ENCODE results near the gene YPEL2. TPM values are rescaled to one million over a fixed set of nuclear protein-coding genes. Genes with fewer than 3 reads are reported as not detected.
"Not testable (repeated sequence)": the region's sequence is repeated elsewhere in the genome, so short reads cannot be mapped to it uniquely, and the experiment has no call there.

The YPEL2 gene
- total RNA-seq, 2 experiments from 2014 or later = 4.4 to 4.7 TPM

- Mint-ChIP-seq H3K4me1 (peaks cover 65% of the 10 kb centered on the region), H3K27ac (peak overlapping the region; percentile 93), H3K27me3 (no peaks in the 10 kb centered on the region), H3K36me3 (no peaks in the 10 kb centered on the region), H3K9me3 (no peaks in the 10 kb centered on the region), H3K4me3 (no peak overlapping the region)
- DNase-seq = no peak
Measured at GRCh38 chr17:59374612-59375011, 43.2 kb downstream of the YPEL2 start.

GRCh38 chr17:59375857-59376256 lies 44.4 kb downstream of the YPEL2 start:
- Mint-ChIP-seq H3K27ac (peak overlapping the region; percentile 6), H3K4me1 (peaks cover 66% of the 10 kb centered on the region), H3K4me3 (no peak overlapping the region), H3K9me3 (no peaks in the 10 kb centered on the region), H3K36me3 (no peaks in the 10 kb centered on the region), H3K27me3 (no peaks in the 10 kb centered on the region)
- no peak for DNase-seq

GRCh38 chr17:59376506-59376905 lies 45.1 kb downstream of the YPEL2 start:
- Mint-ChIP-seq H3K36me3 (no peaks in the 10 kb centered on the region), H3K9me3 (no peaks in the 10 kb centered on the region), H3K27ac (peak overlapping the region; percentile 6), H3K27me3 (no peaks in the 10 kb centered on the region), H3K4me3 (no peak overlapping the region), H3K4me1 (peaks cover 66% of the 10 kb centered on the region)
- no peak for DNase-seq

GRCh38 chr17:59377410-59377809 lies 46.0 kb downstream of the YPEL2 start:
- Mint-ChIP-seq H3K4me3 (no peak overlapping the region), H3K27me3 (no peaks in the 10 kb centered on the region), H3K36me3 (no peaks in the 10 kb centered on the region), H3K9me3 (no peaks in the 10 kb centered on the region), H3K4me1 (peaks cover 63% of the 10 kb centered on the region), H3K27ac (no peak overlapping the region)
- DNase-seq = no peak

- no peak overlapping the region for H3K27ac Mint-ChIP-seq
- no peak overlapping the region for H3K4me3 Mint-ChIP-seq
- no peaks in the 10 kb centered on the region for H3K36me3 Mint-ChIP-seq
- no peak for DNase-seq
- peaks cover 52% of the 10 kb centered on the region for H3K4me1 Mint-ChIP-seq
- H3K9me3 Mint-ChIP-seq = no peaks in the 10 kb centered on the region
- H3K27me3 Mint-ChIP-seq = no peaks in the 10 kb centered on the region
Measured at GRCh38 chr17:59378675-59379074, 47.2 kb downstream of the YPEL2 start.

GRCh38 chr17:59380474-59380873 lies 49.0 kb downstream of the YPEL2 start:
- Mint-ChIP-seq H3K27ac (no peak overlapping the region), H3K9me3 (no peaks in the 10 kb centered on the region), H3K4me3 (no peak overlapping the region), H3K36me3 (no peaks in the 10 kb centered on the region), H3K4me1 (peaks cover 38% of the 10 kb centered on the region), H3K27me3 (no peaks in the 10 kb centered on the region)
- DNase-seq = no peak

- no peaks in the 10 kb centered on the region for H3K27me3 Mint-ChIP-seq
- H3K4me3 Mint-ChIP-seq = no peak overlapping the region
- H3K27ac Mint-ChIP-seq = no peak overlapping the region
- DNase-seq = no peak
- H3K4me1 Mint-ChIP-seq = peaks cover 27% of the 10 kb centered on the region
- H3K36me3 Mint-ChIP-seq = peaks cover 1% of the 10 kb centered on the region
- H3K9me3 Mint-ChIP-seq = no peaks in the 10 kb centered on the region
Measured at GRCh38 chr17:59381716-59382570, 50.5 kb downstream of the YPEL2 start.

GRCh38 chr17:59383893-59384292 lies 52.4 kb downstream of the YPEL2 start:
- DNase-seq = no peak
- peaks cover 27% of the 10 kb centered on the region for H3K4me1 Mint-ChIP-seq
- H3K27ac Mint-ChIP-seq = no peak overlapping the region
- H3K27me3 Mint-ChIP-seq = no peaks in the 10 kb centered on the region
- no peak overlapping the region for H3K4me3 Mint-ChIP-seq
- H3K36me3 Mint-ChIP-seq = peaks cover 1% of the 10 kb centered on the region
- no peaks in the 10 kb centered on the region for H3K9me3 Mint-ChIP-seq

- Mint-ChIP-seq H3K4me1 (peaks cover 12% of the 10 kb centered on the region), H3K4me3 (no peak overlapping the region), H3K9me3 (no peaks in the 10 kb centered on the region), H3K36me3 (peaks cover 1% of the 10 kb centered on the region), H3K27me3 (no peaks in the 10 kb centered on the region), H3K27ac (no peak overlapping the region)
- DNase-seq = no peak
Measured at GRCh38 chr17:59387351-59388068, 56.1 kb downstream of the YPEL2 start.

- Mint-ChIP-seq H3K36me3 (peaks cover 4% of the 10 kb centered on the region), H3K4me3 (no peak overlapping the region), H3K27ac (no peak overlapping the region), H3K9me3 (no peaks in the 10 kb centered on the region), H3K4me1 (peaks cover 13% of the 10 kb centered on the region), H3K27me3 (no peaks in the 10 kb centered on the region)
- no peak for DNase-seq
Measured at GRCh38 chr17:59388069-59388556, 56.7 kb downstream of the YPEL2 start.

GRCh38 chr17:59389066-59389465 lies 57.6 kb downstream of the YPEL2 start:
- peaks cover 13% of the 10 kb centered on the region for H3K4me1 Mint-ChIP-seq
- DNase-seq = no peak
- H3K4me3 Mint-ChIP-seq = no peak overlapping the region
- no peaks in the 10 kb centered on the region for H3K27me3 Mint-ChIP-seq
- no peaks in the 10 kb centered on the region for H3K9me3 Mint-ChIP-seq
- H3K36me3 Mint-ChIP-seq = peaks cover 5% of the 10 kb centered on the region
- H3K27ac Mint-ChIP-seq = no peak overlapping the region

GRCh38 chr17:59391021-59391420 lies 59.6 kb downstream of the YPEL2 start:
- Mint-ChIP-seq H3K9me3 (no peaks in the 10 kb centered on the region), H3K36me3 (peaks cover 5% of the 10 kb centered on the region), H3K4me1 (peaks cover 9% of the 10 kb centered on the region), H3K27me3 (no peaks in the 10 kb centered on the region), H3K4me3 (no peak overlapping the region), H3K27ac (no peak overlapping the region)
- no peak for DNase-seq

- H3K27me3 Mint-ChIP-seq = no peaks in the 10 kb centered on the region
- no peak overlapping the region for H3K4me3 Mint-ChIP-seq
- H3K9me3 Mint-ChIP-seq = no peaks in the 10 kb centered on the region
- peaks cover 5% of the 10 kb centered on the region for H3K4me1 Mint-ChIP-seq
- H3K36me3 Mint-ChIP-seq = peaks cover 4% of the 10 kb centered on the region
- H3K27ac Mint-ChIP-seq = no peak overlapping the region
- DNase-seq = no peak
Measured at GRCh38 chr17:59392973-59393679, 61.7 kb downstream of the YPEL2 start.

GRCh38 chr17:59393742-59394410 lies 62.4 kb downstream of the YPEL2 start:
- H3K36me3 Mint-ChIP-seq, H3K27me3 Mint-ChIP-seq, H3K4me1 Mint-ChIP-seq: not testable (repeated sequence)

More at GRCh38 chr17:59393742-59394410, 62.4 kb downstream of the YPEL2 start:
- not testable (repeated sequence) for H3K4me3 Mint-ChIP-seq, H3K9me3 Mint-ChIP-seq, H3K27ac Mint-ChIP-seq, DNase-seq

Data from activated naive CD8-positive, alpha-beta T cell treated with anti-CD3 and anti-CD28 coated beads for 36 hours (primary cell).